Fibroblast of villous mesenchyme (primary cell): ENCODE results near the gene C2CD2. TPM values are rescaled to one million over a fixed set of nuclear protein-coding genes. Genes with fewer than 3 reads are reported as not detected.

Experiments
- DNase-seq: peaks from one replicate; pipeline ENCODE4 v3.0.0-alpha.2; 2010; ENCODE audit warnings: low read depth
- H3K4me3 ChIP-seq: 2 replicates; pipeline ENCODE4 v1.5.1; 2011; ENCODE audit warnings: low read depth, mild to moderate bottlenecking, low read length
- CTCF ChIP-seq: IDR thresholded peaks from 2 replicates; pipeline ENCODE4 v1.5.1; 2012; ENCODE audit warnings: low read depth, mild to moderate bottlenecking, low read length; ENCODE audit not compliant: insufficient read depth
- total RNA-seq: library from RNA; depleted of rRNA; stranded (reverse); fragments of >200 nt; gene quantifications from 2 replicates; pipeline ENCODE4 v1.2.3, GENCODE V29; 2012

Gene C2CD2
- total RNA-seq, 1 donor, result 25.0 TPM

- no peak for DNase-seq
- H3K4me3 ChIP-seq, result no peak overlapping the region
- TF ChIP-seq CTCF, result no peak
Measured at GRCh38 chr21:41858466-41859296, 95.1 kb downstream of the C2CD2 start.

GRCh38 chr21:41857771-41858300, 96.0 kb downstream of the C2CD2 start:
- DNase-seq, result no peak
- TF ChIP-seq CTCF, result no peak
- no peak overlapping the region for H3K4me3 ChIP-seq

GRCh38 chr21:41856572-41856971, 97.2 kb downstream of the C2CD2 start:
- TF ChIP-seq CTCF, result no peak
- no peak overlapping the region for H3K4me3 ChIP-seq
- DNase-seq, result no peak

- DNase-seq, result no peak
- H3K4me3 ChIP-seq, result no peak overlapping the region
- no peak for TF ChIP-seq CTCF
Measured at GRCh38 chr21:41854426-41854995, 99.3 kb downstream of the C2CD2 start.

GRCh38 chr21:41852929-41853320, 100.9 kb downstream of the C2CD2 start:
- no peak overlapping the region for H3K4me3 ChIP-seq
- no peak for TF ChIP-seq CTCF
- no peak for DNase-seq

- no peak overlapping the region for H3K4me3 ChIP-seq
- DNase-seq, result no peak
- no peak for TF ChIP-seq CTCF
Measured at GRCh38 chr21:41852151-41852928, 101.5 kb downstream of the C2CD2 start.
